ENCODE data around the gene LEFTY1.

GRCh38 chr1:225874431-225874830 lies 14.5 kb downstream of the LEFTY1 start:
- TF ChIP-seq EZH2 (IDR thresholded peaks at IDR 0.05; ENCODE audit: borderline replicate concordance, insufficient read depth, low read length, poor library complexity, severe bottlenecking) (no peak), CTCF (IDR thresholded peaks at IDR 0.05; ENCODE audit: poor library complexity, severe bottlenecking) (no peak), POLR2AphosphoS5 (IDR thresholded peaks at IDR 0.05) (no peak), TAF1 (IDR thresholded peaks at IDR 0.05; ENCODE audit: low read depth) (no peak), EP300 (conservative IDR thresholded peaks at IDR 0.05; ENCODE audit: poor library complexity, severe bottlenecking) (no peak)
- TF ChIP-seq, protein P1, sequence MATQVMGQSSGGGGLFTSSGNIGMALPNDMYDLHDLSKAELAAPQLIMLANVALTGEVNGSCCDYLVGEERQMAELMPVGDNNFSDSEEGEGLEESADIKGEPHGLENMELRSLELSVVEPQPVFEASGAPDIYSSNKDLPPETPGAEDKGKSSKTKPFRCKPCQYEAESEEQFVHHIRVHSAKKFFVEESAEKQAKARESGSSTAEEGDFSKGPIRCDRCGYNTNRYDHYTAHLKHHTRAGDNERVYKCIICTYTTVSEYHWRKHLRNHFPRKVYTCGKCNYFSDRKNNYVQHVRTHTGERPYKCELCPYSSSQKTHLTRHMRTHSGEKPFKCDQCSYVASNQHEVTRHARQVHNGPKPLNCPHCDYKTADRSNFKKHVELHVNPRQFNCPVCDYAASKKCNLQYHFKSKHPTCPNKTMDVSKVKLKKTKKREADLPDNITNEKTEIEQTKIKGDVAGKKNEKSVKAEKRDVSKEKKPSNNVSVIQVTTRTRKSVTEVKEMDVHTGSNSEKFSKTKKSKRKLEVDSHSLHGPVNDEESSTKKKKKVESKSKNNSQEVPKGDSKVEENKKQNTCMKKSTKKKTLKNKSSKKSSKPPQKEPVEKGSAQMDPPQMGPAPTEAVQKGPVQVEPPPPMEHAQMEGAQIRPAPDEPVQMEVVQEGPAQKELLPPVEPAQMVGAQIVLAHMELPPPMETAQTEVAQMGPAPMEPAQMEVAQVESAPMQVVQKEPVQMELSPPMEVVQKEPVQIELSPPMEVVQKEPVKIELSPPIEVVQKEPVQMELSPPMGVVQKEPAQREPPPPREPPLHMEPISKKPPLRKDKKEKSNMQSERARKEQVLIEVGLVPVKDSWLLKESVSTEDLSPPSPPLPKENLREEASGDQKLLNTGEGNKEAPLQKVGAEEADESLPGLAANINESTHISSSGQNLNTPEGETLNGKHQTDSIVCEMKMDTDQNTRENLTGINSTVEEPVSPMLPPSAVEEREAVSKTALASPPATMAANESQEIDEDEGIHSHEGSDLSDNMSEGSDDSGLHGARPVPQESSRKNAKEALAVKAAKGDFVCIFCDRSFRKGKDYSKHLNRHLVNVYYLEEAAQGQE (IDR thresholded peaks at IDR 0.05; ENCODE audit: borderline replicate concordance), result no peak
